GM21390 (cell line): ENCODE data around the gene ARHGAP42.
"Not testable (repeated sequence)": the region's sequence is repeated elsewhere in the genome, so short reads cannot be mapped to it uniquely, and the experiment has no call there.

Source experiments
- ATAC-seq: cut with Tn5 transposase; IDR thresholded peaks from one replicate; pipeline ENCODE4 v1.9.1; 2021; ENCODE audit not compliant: unreplicated experiment

ARHGAP42 gene

DNA sequence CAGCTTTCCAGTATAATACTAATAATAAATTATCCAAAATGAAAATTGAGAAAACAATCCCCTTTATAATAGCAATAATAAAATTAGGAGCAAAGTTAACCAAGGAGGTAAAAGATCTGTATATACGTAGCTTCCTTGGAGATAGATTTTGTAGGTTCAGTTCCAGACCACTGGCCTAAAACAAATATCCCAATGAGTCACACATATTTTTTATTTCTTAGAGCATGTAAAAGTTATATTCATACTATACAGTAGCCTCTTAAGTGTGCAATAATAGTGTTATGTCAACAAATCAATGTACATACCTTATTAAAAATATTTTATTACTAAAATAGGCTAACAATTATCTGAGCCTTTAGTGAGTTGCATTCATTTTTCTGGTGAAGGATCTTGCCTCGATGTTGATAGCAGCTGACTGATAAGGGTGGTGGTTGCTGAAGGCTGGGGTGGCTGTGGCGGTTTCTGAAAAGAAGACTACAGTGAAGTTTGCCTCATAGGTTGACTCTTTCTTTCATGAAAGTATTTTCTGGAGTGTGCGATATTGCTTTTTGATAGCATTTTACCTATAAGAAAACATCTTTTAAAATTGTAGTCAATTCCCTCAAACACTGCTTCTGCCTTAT lies 178.5 kb downstream of the ARHGAP42 start:
- no peak for ATAC-seq

DNA sequence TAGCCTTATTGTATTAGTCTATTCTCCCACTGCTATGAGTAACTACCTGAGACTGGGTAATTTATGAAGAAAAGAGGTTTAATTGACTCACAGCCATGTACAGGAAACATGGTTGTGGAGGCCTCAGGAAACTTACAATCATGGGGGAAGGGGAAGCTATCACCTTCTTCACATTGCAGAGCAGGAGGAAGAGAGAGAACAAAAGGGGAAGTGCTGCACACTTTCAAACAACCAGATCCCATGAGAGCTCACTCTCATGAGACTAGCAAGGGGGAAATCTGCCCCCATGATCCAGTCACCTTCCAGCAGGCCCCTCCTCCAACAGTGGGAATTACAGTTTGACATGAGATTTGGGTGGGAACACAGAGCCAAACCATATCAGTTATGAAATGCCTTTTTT lies 179.4 kb downstream of the ARHGAP42 start:
- ATAC-seq = peak; percentile 40

DNA sequence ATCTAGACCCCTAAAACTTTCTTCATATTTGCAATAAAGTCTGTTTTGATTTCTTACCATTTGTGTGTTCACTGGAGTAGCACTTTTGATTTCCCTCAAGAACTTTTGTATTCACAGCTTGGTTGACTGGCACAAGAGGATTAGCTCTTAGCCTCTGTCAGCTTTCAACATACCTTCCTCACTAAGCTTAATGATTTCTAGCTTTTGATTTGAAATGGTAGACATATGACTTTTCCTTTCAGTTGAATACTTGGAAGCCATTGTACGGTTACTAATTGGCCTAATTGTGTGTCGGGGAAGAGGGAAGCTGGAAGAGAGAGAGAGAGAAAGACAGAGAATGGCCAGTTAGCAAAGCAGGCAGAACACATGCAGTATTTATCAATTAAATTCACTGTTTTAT lies 180.5 kb downstream of the ARHGAP42 start:
- no peak for ATAC-seq

GRCh38 chr11:100869328-100869727 lies 182.2 kb downstream of the ARHGAP42 start:
- ATAC-seq = no peak

DNA sequence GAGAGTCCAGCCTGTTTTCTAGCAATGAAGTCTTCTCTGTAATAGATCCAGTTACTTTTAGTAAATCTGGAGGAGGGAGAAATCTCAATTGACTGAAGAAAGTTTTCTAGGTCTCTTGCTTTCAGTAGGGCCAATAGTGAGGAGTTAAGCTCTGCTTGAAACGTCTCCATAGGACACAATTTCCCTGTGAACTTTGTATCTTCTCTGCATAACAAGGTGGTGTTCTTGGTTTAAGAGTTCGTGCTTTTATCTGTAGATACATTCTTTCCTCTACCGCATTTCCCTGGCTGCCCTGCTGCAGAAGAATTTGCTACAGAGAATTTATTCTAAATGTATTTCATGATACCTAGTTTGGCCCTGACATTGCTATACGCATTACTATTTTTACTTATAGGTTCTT lies 183.1 kb downstream of the ARHGAP42 start:
- ATAC-seq = no peak

- no peak for ATAC-seq
Measured at GRCh38 chr11:100872951-100873740, 186.1 kb downstream of the ARHGAP42 start.

GRCh38 chr11:100874203-100874602 lies 187.1 kb downstream of the ARHGAP42 start:
- no peak for ATAC-seq

- ATAC-seq = no peak
Measured at GRCh38 chr11:100875521-100875869, 188.4 kb downstream of the ARHGAP42 start.

DNA sequence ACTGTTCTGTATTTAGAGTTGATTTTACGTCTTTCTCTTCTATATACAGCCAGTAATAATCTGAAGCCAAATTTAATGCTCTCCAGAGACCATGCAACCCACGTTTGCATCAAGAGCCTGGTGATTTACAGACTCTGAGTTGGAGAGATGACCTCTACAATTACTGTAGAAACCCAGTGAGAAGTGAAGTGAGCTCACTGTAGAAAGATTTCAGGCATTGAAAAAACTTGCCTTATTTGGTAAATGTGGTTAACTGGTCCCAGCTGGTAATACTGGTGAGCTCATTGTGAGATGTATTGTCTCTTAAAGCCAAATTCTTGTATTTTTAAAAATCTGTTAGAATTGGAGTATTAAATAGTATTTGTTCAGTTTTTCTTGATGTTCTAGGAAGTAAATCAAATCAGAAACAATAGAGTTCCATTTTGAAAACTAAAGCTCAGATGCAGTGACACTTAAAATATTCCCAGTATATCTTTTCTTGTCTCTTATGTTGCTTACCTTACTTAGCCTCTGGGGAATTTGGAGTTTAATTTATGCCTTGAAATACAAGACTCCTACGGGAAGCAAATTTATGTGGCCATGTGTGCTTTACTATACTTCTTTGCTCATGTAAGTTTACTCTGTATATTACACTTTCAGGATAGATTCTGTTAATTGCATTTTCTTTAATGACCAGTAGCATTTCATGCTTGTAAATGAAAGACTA lies 189.9 kb downstream of the ARHGAP42 start:
- peak; percentile 93 for ATAC-seq

DNA sequence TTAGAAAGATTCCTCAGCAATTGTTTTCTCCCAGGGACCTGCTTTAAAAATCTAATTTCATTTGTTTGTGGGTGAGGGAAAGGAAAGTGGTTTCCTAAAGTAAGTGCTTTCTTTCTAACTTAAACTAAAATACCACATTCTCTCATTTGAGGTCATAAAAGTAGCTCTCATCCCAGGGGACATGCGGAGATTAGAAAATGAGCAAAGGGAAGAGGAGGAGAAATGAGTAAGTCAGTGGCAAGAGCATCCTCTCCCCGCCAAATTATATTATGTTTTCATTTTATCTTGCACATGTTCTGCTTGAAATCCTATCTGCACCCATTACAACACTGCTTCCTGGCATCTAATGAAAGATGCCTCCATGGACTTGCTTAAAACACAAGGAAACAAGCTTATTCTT lies 191.4 kb downstream of the ARHGAP42 start:
- no peak for ATAC-seq

DNA sequence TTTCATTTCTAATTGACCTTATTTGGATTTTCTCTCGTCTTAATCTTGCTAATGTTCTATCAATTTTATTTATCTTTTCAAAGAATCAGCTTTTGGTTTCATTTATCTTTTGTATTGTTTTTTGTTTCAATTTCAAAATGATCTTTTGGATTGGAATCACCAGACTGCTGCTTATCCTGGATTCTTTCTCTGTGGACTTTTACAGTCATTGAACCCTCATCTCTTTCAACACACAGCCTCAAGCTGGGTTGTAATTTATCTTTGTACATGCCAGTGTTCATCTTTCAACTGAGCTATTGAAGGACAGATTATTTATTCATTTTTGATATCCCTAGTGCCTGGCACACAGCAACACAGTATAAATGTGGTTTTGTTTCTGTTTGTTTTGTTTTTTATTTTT lies 195.9 kb downstream of the ARHGAP42 start:
- no peak for ATAC-seq

DNA sequence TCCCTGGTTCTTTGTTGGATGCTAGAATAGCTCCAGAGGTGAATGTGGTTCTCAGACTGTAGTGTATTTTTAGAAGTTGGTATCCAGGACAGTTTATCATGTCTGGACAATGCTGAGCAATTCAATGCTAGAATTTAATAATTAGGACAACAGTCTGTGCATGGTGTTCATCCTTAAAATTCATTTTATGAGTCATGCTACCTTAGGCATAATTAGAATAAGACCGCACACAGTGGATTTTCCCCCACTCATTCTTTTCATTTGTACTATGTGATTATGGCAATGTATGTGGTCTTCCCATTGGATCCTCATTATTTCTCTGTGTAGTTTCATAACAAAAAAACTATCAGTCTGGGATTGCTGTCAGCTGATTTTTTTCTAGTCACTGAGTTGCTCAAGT lies 196.7 kb downstream of the ARHGAP42 start:
- no peak for ATAC-seq

- no peak for ATAC-seq
Measured at GRCh38 chr11:100887659-100888058, 200.6 kb downstream of the ARHGAP42 start.

DNA sequence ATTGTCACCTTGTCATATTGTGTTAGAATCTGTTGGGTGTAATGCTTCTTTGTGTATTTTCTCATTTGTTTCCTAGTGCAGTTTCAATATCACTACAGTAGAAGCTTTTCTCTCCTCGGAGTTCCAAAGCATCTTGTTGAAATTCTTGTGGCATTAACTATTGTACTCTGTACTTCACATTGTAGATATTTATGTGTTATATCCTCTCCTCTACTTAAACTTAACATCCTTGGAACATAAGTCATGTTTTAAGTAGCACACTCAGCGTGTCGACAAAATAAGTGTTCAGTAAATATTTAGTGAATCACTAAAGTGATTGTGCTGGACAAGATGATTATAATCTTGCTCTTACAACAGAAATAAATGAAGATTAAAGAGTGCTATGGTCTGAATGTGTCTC lies 201.7 kb downstream of the ARHGAP42 start:
- ATAC-seq = no peak

- ATAC-seq = no peak
Measured at GRCh38 chr11:100889758-100890157, 202.7 kb downstream of the ARHGAP42 start.

- no peak for ATAC-seq
Measured at GRCh38 chr11:100890789-100891188, 203.7 kb downstream of the ARHGAP42 start.

- no peak for ATAC-seq
Measured at GRCh38 chr11:100892886-100893285, 205.8 kb downstream of the ARHGAP42 start.

- no peak for ATAC-seq
Measured at GRCh38 chr11:100895449-100895848, 208.4 kb downstream of the ARHGAP42 start.

DNA sequence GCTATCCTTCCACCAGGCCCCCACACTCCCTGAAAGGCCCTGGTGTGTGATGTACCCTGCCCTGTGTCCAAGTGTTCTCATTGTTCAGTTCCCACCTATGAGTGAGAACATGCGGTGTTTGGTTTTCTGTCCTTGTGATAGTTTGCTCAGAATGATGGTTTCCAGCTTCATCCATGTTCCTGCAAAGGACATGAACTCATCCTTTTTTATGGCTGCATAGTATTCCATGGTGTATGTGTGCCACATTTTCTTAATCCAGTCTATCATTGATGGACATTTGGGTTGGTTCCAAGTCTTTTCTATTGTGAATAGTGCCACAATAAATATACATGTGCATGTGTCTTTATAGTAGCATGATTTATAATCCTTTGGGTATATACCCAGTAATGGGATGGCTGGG lies 208.9 kb downstream of the ARHGAP42 start:
- ATAC-seq = not testable (repeated sequence)

DNA sequence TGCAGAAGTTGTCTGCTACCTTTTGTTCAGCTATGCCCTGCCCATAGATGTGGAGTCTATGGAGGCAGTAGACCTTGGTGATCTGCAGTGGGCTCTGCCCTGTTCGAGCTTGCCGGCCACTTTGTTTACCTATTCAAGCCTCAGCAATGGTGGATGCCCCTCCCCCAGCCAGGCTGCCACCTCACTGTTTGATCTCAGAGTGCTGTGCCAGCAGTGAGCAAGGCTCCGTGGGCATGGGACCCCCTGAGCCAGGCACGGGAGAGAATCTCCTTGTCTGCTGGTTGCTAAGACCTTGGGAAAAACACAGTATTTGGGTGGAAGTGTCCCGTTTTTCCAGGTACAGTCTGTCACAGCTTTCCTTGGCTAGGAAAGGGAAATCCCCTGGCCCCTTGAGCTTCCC lies 214.4 kb downstream of the ARHGAP42 start:
- not testable (repeated sequence) for ATAC-seq

DNA sequence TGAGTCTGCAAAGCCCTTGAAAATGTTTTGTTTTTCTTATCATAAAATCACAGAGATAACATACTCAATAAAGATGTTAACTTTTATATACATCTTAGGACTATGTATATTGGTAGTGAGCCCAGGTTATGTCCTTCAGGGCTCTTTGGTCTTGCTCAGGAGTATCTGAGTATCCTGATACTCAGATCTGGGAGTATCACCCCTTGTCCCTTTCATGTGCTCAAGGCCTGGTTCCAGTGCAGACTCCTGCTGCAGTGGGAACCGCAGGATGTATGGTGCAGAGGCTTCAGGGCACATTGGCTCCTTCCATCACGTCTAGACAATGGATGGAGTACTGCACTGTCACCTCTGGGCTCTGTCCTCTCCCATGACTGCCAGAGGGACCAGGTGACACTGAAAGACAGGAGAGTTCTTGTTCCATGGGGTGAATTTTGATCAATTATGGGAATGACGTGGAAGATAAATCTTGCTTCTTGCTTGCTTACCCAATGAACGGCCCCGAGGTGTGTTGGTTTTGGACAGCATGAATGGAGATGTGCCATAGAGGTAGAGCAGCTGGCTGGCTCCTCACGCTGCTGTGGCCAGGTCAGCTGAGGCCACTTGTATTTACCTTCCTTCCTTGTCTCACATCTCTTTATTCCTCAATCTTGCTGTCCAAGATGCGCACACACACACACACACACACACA lies 215.5 kb downstream of the ARHGAP42 start:
- ATAC-seq = no peak

GRCh38 chr11:100903284-100903683 lies 216.2 kb downstream of the ARHGAP42 start:
- ATAC-seq = no peak
